ENCODE data around the gene NUDT4. TPM values are rescaled to one million over a fixed set of nuclear protein-coding genes. Genes with fewer than 3 reads are reported as not detected.

Gene NUDT4
- total RNA-seq, 1 experiment from 2014 or later: 56.5 TPM

DNA sequence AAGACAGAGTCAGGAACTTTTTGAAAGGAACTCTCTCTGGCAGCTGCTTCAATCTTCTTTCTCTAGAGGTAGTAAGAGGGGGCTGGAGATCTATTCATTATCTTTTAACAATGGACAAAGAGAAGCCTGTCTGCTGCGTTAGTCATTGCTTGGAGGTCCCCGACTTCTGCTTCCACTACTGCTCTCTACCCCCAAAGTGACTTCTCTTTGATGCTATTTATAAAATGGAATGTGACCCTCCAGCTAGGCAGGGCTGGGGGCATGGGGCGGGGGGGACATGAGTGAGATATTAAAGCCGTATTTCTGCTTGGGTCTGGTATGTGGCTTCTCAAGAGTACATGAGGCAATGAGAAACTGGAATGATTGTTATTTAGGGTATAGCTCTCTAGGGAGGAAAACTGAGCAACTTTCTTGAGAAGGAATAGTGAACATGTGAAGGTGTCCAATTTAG lies 41.4 kb upstream of the NUDT4 start:
- 0 out of 2 replicates have a peak, but pooled peaks cover 3% of the 10 kb centered on the region for H3K4me1 Mint-ChIP-seq
- POLR2A ChIA-PET: no interaction called here
- ATAC-seq: no peak
- H3K9me3 Mint-ChIP-seq: no peaks in the 10 kb centered on the region
- TF ChIP-seq ZNF121 (CRISPR knock-in tag; IDR thresholded peaks at IDR 0.05) (no peak), SOX15 (CRISPR knock-in tag; IDR thresholded peaks at IDR 0.05) (no peak), ZNF138 (CRISPR knock-in tag; conservative IDR thresholded peaks at IDR 0.05) (no peak), CBFB (CRISPR knock-in tag; IDR thresholded peaks at IDR 0.05; ENCODE audit: low read depth) (no peak), FOXP1 (CRISPR knock-in tag; IDR thresholded peaks at IDR 0.05; ENCODE audit: borderline replicate concordance) (no peak), MXD4 (CRISPR knock-in tag; IDR thresholded peaks at IDR 0.05; ENCODE audit: borderline replicate concordance) (no peak), NFE2L1 (CRISPR knock-in tag; IDR thresholded peaks at IDR 0.05) (no peak)
- TF ChIP-seq, protein P1, sequence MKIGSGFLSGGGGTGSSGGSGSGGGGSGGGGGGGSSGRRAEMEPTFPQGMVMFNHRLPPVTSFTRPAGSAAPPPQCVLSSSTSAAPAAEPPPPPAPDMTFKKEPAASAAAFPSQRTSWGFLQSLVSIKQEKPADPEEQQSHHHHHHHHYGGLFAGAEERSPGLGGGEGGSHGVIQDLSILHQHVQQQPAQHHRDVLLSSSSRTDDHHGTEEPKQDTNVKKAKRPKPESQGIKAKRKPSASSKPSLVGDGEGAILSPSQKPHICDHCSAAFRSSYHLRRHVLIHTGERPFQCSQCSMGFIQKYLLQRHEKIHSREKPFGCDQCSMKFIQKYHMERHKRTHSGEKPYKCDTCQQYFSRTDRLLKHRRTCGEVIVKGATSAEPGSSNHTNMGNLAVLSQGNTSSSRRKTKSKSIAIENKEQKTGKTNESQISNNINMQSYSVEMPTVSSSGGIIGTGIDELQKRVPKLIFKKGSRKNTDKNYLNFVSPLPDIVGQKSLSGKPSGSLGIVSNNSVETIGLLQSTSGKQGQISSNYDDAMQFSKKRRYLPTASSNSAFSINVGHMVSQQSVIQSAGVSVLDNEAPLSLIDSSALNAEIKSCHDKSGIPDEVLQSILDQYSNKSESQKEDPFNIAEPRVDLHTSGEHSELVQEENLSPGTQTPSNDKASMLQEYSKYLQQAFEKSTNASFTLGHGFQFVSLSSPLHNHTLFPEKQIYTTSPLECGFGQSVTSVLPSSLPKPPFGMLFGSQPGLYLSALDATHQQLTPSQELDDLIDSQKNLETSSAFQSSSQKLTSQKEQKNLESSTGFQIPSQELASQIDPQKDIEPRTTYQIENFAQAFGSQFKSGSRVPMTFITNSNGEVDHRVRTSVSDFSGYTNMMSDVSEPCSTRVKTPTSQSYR (CRISPR knock-in tag; IDR thresholded peaks at IDR 0.05): no peak
- TF ChIP-seq, protein P2, sequence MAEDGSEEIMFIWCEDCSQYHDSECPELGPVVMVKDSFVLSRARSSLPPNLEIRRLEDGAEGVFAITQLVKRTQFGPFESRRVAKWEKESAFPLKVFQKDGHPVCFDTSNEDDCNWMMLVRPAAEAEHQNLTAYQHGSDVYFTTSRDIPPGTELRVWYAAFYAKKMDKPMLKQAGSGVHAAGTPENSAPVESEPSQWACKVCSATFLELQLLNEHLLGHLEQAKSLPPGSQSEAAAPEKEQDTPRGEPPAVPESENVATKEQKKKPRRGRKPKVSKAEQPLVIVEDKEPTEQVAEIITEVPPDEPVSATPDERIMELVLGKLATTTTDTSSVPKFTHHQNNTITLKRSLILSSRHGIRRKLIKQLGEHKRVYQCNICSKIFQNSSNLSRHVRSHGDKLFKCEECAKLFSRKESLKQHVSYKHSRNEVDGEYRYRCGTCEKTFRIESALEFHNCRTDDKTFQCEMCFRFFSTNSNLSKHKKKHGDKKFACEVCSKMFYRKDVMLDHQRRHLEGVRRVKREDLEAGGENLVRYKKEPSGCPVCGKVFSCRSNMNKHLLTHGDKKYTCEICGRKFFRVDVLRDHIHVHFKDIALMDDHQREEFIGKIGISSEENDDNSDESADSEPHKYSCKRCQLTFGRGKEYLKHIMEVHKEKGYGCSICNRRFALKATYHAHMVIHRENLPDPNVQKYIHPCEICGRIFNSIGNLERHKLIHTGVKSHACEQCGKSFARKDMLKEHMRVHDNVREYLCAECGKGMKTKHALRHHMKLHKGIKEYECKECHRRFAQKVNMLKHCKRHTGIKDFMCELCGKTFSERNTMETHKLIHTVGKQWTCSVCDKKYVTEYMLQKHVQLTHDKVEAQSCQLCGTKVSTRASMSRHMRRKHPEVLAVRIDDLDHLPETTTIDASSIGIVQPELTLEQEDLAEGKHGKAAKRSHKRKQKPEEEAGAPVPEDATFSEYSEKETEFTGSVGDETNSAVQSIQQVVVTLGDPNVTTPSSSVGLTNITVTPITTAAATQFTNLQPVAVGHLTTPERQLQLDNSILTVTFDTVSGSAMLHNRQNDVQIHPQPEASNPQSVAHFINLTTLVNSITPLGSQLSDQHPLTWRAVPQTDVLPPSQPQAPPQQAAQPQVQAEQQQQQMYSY (CRISPR knock-in tag; IDR thresholded peaks at IDR 0.05): no peak
- TF ChIP-seq, protein P3, sequence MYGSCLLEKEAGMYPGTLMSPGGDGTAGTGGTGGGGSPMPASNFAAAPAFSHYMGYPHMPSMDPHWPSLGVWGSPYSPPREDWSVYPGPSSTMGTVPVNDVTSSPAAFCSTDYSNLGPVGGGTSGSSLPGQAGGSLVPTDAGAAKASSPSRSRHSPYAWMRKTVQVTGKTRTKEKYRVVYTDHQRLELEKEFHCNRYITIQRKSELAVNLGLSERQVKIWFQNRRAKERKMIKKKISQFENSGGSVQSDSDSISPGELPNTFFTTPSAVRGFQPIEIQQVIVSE (CRISPR knock-in tag; IDR thresholded peaks at IDR 0.05; ENCODE audit: borderline replicate concordance): no peak
- TF ChIP-seq, protein P4, sequence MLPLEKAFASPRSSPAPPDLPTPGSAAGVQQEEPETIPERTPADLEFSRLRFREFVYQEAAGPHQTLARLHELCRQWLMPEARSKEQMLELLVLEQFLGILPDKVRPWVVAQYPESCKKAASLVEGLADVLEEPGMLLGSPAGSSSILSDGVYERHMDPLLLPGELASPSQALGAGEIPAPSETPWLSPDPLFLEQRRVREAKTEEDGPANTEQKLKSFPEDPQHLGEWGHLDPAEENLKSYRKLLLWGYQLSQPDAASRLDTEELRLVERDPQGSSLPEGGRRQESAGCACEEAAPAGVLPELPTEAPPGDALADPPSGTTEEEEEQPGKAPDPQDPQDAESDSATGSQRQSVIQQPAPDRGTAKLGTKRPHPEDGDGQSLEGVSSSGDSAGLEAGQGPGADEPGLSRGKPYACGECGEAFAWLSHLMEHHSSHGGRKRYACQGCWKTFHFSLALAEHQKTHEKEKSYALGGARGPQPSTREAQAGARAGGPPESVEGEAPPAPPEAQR (CRISPR knock-in tag; IDR thresholded peaks at IDR 0.05): no peak
- TF ChIP-seq, protein P5, sequence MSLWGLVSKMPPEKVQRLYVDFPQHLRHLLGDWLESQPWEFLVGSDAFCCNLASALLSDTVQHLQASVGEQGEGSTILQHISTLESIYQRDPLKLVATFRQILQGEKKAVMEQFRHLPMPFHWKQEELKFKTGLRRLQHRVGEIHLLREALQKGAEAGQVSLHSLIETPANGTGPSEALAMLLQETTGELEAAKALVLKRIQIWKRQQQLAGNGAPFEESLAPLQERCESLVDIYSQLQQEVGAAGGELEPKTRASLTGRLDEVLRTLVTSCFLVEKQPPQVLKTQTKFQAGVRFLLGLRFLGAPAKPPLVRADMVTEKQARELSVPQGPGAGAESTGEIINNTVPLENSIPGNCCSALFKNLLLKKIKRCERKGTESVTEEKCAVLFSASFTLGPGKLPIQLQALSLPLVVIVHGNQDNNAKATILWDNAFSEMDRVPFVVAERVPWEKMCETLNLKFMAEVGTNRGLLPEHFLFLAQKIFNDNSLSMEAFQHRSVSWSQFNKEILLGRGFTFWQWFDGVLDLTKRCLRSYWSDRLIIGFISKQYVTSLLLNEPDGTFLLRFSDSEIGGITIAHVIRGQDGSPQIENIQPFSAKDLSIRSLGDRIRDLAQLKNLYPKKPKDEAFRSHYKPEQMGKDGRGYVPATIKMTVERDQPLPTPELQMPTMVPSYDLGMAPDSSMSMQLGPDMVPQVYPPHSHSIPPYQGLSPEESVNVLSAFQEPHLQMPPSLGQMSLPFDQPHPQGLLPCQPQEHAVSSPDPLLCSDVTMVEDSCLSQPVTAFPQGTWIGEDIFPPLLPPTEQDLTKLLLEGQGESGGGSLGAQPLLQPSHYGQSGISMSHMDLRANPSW (CRISPR knock-in tag; conservative IDR thresholded peaks at IDR 0.05; ENCODE audit: low read depth): no peak
- H3K27me3 Mint-ChIP-seq (ENCODE audit: low read depth): no peaks in the 10 kb centered on the region
- H3K36me3 Mint-ChIP-seq: no peaks in the 10 kb centered on the region
- CTCF ChIA-PET: interaction anchor here (1.0 kb wide), 1 partner anchor 52 kb away, joined by 3 read pairs; no protein-coding TSS in a partner anchor
- no peak for DNase-seq (ENCODE audit: low spot score)
- no peak overlapping the region for H3K27ac Mint-ChIP-seq
- no peak overlapping the region for H3K4me3 Mint-ChIP-seq

DNA sequence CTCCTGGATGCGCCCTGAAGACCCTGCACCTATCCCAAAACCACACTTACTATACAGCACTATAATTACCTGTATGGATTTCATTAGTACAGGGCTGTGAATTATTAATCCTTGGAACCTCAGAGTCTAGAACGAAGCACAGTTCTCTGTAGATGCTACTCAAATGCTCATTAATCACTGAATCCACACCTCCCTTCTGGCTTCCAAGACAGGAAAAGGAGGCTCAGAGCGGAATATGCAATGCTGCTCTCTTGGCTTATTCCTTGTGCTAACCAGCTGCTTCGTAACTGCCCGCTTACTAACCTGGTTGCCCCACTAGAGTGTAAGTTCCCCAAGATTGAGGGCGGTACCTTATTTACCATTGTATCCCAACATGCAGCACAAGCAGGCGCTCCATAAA lies 39.1 kb upstream of the NUDT4 start:
- H3K4me3 Mint-ChIP-seq: no peak overlapping the region
- no peak for TF ChIP-seq MYBL2 (CRISPR knock-in tag; IDR thresholded peaks at IDR 0.05)
- TF ChIP-seq, protein P6, sequence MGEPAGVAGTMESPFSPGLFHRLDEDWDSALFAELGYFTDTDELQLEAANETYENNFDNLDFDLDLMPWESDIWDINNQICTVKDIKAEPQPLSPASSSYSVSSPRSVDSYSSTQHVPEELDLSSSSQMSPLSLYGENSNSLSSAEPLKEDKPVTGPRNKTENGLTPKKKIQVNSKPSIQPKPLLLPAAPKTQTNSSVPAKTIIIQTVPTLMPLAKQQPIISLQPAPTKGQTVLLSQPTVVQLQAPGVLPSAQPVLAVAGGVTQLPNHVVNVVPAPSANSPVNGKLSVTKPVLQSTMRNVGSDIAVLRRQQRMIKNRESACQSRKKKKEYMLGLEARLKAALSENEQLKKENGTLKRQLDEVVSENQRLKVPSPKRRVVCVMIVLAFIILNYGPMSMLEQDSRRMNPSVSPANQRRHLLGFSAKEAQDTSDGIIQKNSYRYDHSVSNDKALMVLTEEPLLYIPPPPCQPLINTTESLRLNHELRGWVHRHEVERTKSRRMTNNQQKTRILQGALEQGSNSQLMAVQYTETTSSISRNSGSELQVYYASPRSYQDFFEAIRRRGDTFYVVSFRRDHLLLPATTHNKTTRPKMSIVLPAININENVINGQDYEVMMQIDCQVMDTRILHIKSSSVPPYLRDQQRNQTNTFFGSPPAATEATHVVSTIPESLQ (CRISPR knock-in tag; IDR thresholded peaks at IDR 0.05): no peak
- H3K9me3 Mint-ChIP-seq: no peaks in the 10 kb centered on the region
- no peak for ATAC-seq
- POLR2A ChIA-PET: no interaction called here
- H3K27ac Mint-ChIP-seq: no peak overlapping the region
- no peaks in the 10 kb centered on the region for H3K36me3 Mint-ChIP-seq
- no peaks in the 10 kb centered on the region for H3K27me3 Mint-ChIP-seq (ENCODE audit: low read depth)
- 0 out of 2 replicates have a peak, but pooled peaks cover 3% of the 10 kb centered on the region for H3K4me1 Mint-ChIP-seq
- CTCF ChIA-PET: no interaction called here
- DNase-seq (ENCODE audit: low spot score): no peak
